ENCODE measurements around the gene NSUN2. TPM values are rescaled to one million over a fixed set of nuclear protein-coding genes. Genes with fewer than 3 reads are reported as not detected.

NSUN2 gene
- total and polyA plus RNA-seq, 2 of the 4 experiments (the other 2 are of a cell fraction): 51.1 to 61.1 TPM

GRCh38 chr5:6674886-6675285 is 42.0 kb upstream of the NSUN2 start:
- H3K27ac ChIP-seq (ENCODE audit: insufficient read depth, low read length): no peak overlapping the region
- H3K56ac ChIP-seq (ENCODE audit: extremely low read depth, insufficient read depth, low read length): no peak overlapping the region
- no peaks in the 10 kb centered on the region for H3K9me1 ChIP-seq (ENCODE audit: insufficient read depth, low read length)
- H3K79me1 ChIP-seq (ENCODE audit: low read depth in 1 of 2, low read length in 2 of 2): no peaks in the 10 kb centered on the region
- BruUV-seq (replicated peaks): no TSS peak
- H3K4me2 ChIP-seq (ENCODE audit: low read depth, low read length): no peak overlapping the region
- no peaks in the 10 kb centered on the region; the same call in 1 of the 2 replicates for H3K4me1 ChIP-seq (ENCODE audit: control insufficient read depth, insufficient read depth, low read length)
- H4K20me1 ChIP-seq (ENCODE audit: insufficient read depth, low read length): no peaks in the 10 kb centered on the region
- H4K8ac ChIP-seq (ENCODE audit: low read depth in 2 of 2, low read length in 2 of 2): no peak overlapping the region
- H2AK5ac ChIP-seq (ENCODE audit: low read depth, low read length): no peak overlapping the region
- H2BK120ac ChIP-seq (ENCODE audit: low read depth, low read length): no peak overlapping the region
- H2BK5ac ChIP-seq (ENCODE audit: low read depth, low read length, poor library complexity, severe bottlenecking): no peak overlapping the region
- in situ Hi-C loops (cut with MboI; ENCODE audit: low sequenced_read_pairs) (no loop called here), intact Hi-C loops (cut with micrococcal nuclease) (no loop called here), dilution Hi-C loops (cut with HindIII; ENCODE audit: low sequenced_read_pairs, unreplicated experiment) (no loop called here)
- H3K36me3 ChIP-seq (ENCODE audit: control insufficient read depth, insufficient read depth, low read length): peaks cover 5% of the 10 kb centered on the region; the same call in 1 of the 2 replicates
- no peaks in the 10 kb centered on the region for H3K9me3 ChIP-seq (ENCODE audit: control insufficient read depth, insufficient read depth, low read length)
- no peak overlapping the region for H2AFZ ChIP-seq (replicated peaks; ENCODE audit: low read length, poor library complexity)
- no peak overlapping the region for H4K5ac ChIP-seq (ENCODE audit: low read depth, low read length)
- POLR2A ChIA-PET (ENCODE audit: unreplicated experiment): no interaction called here
- 100% methylated on average over 1 of the region's 10 CpGs; no CpG with 5 or more reads in 1 of the 2 experiments for WGBS, 2 experiments (ENCODE audit: extremely low coverage in 2 of 2, insufficient read length in 1 of 2)
- no peak overlapping the region for H3K23ac ChIP-seq (ENCODE audit: low read depth, low read length)
- H3K4me3 ChIP-seq (ENCODE audit: insufficient read depth, low read depth, low read length): no peak overlapping the region
- H3K14ac ChIP-seq (replicated peaks; ENCODE audit: low read depth, low read length): no peak overlapping the region
- no peak overlapping the region for H2AK9ac ChIP-seq (replicated peaks; ENCODE audit: low read depth, low read length, poor library complexity)
- H2BK15ac ChIP-seq (ENCODE audit: low read depth, low read length): no peak overlapping the region
- no peak overlapping the region for H3K18ac ChIP-seq (ENCODE audit: low read depth, low read length)
- H3K27me3 ChIP-seq (ENCODE audit: control insufficient read depth, insufficient read depth, low read length): no peaks in the 10 kb centered on the region
- no peak overlapping the region for H3K9ac ChIP-seq (ENCODE audit: low read depth, low read length)
- no peak for ATAC-seq (ENCODE audit: low read depth)
- DNase-seq: no peak
- CTCF ChIA-PET: no interaction called here
- no peak overlapping the region for H3K4ac ChIP-seq (ENCODE audit: low read depth, low read length)
- no peak overlapping the region for H2BK20ac ChIP-seq (ENCODE audit: low read depth, low read length)
- no peak overlapping the region for H4K91ac ChIP-seq (ENCODE audit: insufficient read depth, low read depth, low read length)
- TF ChIP-seq NFE2L2 (IDR thresholded peaks at IDR 0.05; ENCODE audit: low read depth, low read length): no peak
- TF ChIP-seq, protein P1, sequence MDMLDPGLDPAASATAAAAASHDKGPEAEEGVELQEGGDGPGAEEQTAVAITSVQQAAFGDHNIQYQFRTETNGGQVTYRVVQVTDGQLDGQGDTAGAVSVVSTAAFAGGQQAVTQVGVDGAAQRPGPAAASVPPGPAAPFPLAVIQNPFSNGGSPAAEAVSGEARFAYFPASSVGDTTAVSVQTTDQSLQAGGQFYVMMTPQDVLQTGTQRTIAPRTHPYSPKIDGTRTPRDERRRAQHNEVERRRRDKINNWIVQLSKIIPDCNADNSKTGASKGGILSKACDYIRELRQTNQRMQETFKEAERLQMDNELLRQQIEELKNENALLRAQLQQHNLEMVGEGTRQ (IDR thresholded peaks at IDR 0.05; ENCODE audit: low read depth, low read length): no peak
- TF ChIP-seq CHD1 (IDR thresholded peaks at IDR 0.05; ENCODE audit: low read depth, low read length): no peak
- no peak for TF ChIP-seq CEBPB (IDR thresholded peaks at IDR 0.05; ENCODE audit: low read depth, low read length)
- no peak for TF ChIP-seq FOS (IDR thresholded peaks at IDR 0.05; ENCODE audit: low read depth, low read length)
- no peak for TF ChIP-seq MXI1 (IDR thresholded peaks at IDR 0.05; ENCODE audit: borderline replicate concordance, low read depth, low read length)
- TF ChIP-seq RFX5 (IDR thresholded peaks at IDR 0.05; ENCODE audit: low read depth, low read length): no peak
- no peak for TF ChIP-seq MAZ (IDR thresholded peaks at IDR 0.05; ENCODE audit: borderline replicate concordance, low read depth, low read length)
- no peak for TF ChIP-seq RCOR1 (IDR thresholded peaks at IDR 0.05; ENCODE audit: insufficient replicate concordance, low read length)
- TF ChIP-seq BHLHE40 (IDR thresholded peaks at IDR 0.05; ENCODE audit: low read depth, low read length): no peak
- no peak for TF ChIP-seq ELK1 (IDR thresholded peaks at IDR 0.05; ENCODE audit: borderline replicate concordance, low read depth, low read length)
- no peak for TF ChIP-seq MAFK (IDR thresholded peaks at IDR 0.05; ENCODE audit: low read depth, low read length)
- no peak for TF ChIP-seq RAD21 (IDR thresholded peaks at IDR 0.05; ENCODE audit: low read length)
- TF ChIP-seq SMC3 (IDR thresholded peaks at IDR 0.05; ENCODE audit: low read depth, low read length): no peak
- TF ChIP-seq CTCF (conservative IDR thresholded peaks at IDR 0.05; ENCODE audit: low read depth, low read length): no peak
- no peak for TF ChIP-seq POLR2A (IDR thresholded peaks at IDR 0.05; ENCODE audit: low read depth, low read length)
